Measurements from ENCODE around the gene PRDM12.

GRCh38 chr9:130632841-130633240 lies 31.6 kb upstream of the PRDM12 start:
- TF ChIP-seq MAX (IDR thresholded peaks at IDR 0.05; ENCODE audit: low read depth, low read length) (no peak), CTCF (IDR thresholded peaks at IDR 0.05; ENCODE audit: low read depth, low read length) (no peak)

All from NB4 (cell line).